Transverse colon (tissue), 4 donors: ENCODE data around the gene APBB2.

Experiments
- EP300 ChIP-seq: sonication (generic); formaldehyde crosslinking; IDR thresholded peaks from one replicate; pipeline ENCODE4 v1.6.1; 2017; ENCODE audit warnings: antibody characterized with exemption, low read depth
- POLR2A ChIP-seq: fragments of 450-650 bp; IDR thresholded peaks from one replicate; pipeline ENCODE4 v1.6.1; 2016; ENCODE audit warnings: antibody characterized with exemption, mild to moderate bottlenecking, moderate library complexity
- POLR2AphosphoS5 ChIP-seq, 3 donors: sonication (generic); formaldehyde crosslinking; IDR thresholded peaks; one replicate each; pipeline ENCODE4 v1.6.1; 2016; ENCODE audit warnings: antibody characterized with exemption in 3 of 3
- TF ChIP-seq, protein P1 (sequence below), 5 experiments: fragments of 200-600 bp in 3 of 5; fragments of 450-650 bp in 2 of 5; sonication (generic) in 3 of 5; IDR thresholded peaks; 1 replicate in 2 of 5; 2 replicates in 3 of 5; pipeline ENCODE4 v1.5.1; 2016 to 2017; ENCODE audit warnings: antibody characterized with exemption in 5 of 5, inconsistent platforms in 3 of 5, mild to moderate bottlenecking in 2 of 5, moderate library complexity in 1 of 5

DNA sequence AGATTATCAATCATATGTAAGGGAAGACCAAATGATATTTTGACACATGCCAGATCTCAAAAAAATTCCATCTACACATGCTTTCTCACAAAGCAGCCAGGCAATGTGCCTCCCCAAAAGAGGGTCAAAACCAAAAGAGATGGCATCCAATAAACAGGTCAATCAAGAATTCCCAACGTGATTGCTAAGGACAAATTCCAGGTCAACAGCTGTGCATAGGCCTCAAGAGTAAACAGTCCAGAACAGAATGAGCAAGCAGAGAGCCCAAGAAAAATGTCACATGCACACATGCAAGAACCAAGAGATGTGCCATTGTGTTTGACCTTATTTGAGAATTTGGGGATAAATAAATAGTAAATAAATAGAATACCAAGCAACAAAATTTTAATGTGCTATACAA is 136.7 kb downstream of the APBB2 start:
- TF ChIP-seq POLR2A (no peak), EP300 (no peak), POLR2AphosphoS5 (IDR thresholded peaks at IDR 0.05) (no peak)
- TF ChIP-seq, protein P1, sequence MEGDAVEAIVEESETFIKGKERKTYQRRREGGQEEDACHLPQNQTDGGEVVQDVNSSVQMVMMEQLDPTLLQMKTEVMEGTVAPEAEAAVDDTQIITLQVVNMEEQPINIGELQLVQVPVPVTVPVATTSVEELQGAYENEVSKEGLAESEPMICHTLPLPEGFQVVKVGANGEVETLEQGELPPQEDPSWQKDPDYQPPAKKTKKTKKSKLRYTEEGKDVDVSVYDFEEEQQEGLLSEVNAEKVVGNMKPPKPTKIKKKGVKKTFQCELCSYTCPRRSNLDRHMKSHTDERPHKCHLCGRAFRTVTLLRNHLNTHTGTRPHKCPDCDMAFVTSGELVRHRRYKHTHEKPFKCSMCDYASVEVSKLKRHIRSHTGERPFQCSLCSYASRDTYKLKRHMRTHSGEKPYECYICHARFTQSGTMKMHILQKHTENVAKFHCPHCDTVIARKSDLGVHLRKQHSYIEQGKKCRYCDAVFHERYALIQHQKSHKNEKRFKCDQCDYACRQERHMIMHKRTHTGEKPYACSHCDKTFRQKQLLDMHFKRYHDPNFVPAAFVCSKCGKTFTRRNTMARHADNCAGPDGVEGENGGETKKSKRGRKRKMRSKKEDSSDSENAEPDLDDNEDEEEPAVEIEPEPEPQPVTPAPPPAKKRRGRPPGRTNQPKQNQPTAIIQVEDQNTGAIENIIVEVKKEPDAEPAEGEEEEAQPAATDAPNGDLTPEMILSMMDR (IDR thresholded peaks at IDR 0.05) = no peak
